GM19395 (cell line): ENCODE results near the gene TACC2.
"Not testable (repeated sequence)": the region's sequence is repeated elsewhere in the genome, so short reads cannot be mapped to it uniquely, and the experiment has no call there.

Experiments
- ATAC-seq: cut with Tn5 transposase; IDR thresholded peaks from one replicate; pipeline ENCODE4 v1.9.1; 2021; ENCODE audit warnings: mild to moderate bottlenecking, moderate library complexity; ENCODE audit not compliant: unreplicated experiment

The TACC2 gene, protein sequence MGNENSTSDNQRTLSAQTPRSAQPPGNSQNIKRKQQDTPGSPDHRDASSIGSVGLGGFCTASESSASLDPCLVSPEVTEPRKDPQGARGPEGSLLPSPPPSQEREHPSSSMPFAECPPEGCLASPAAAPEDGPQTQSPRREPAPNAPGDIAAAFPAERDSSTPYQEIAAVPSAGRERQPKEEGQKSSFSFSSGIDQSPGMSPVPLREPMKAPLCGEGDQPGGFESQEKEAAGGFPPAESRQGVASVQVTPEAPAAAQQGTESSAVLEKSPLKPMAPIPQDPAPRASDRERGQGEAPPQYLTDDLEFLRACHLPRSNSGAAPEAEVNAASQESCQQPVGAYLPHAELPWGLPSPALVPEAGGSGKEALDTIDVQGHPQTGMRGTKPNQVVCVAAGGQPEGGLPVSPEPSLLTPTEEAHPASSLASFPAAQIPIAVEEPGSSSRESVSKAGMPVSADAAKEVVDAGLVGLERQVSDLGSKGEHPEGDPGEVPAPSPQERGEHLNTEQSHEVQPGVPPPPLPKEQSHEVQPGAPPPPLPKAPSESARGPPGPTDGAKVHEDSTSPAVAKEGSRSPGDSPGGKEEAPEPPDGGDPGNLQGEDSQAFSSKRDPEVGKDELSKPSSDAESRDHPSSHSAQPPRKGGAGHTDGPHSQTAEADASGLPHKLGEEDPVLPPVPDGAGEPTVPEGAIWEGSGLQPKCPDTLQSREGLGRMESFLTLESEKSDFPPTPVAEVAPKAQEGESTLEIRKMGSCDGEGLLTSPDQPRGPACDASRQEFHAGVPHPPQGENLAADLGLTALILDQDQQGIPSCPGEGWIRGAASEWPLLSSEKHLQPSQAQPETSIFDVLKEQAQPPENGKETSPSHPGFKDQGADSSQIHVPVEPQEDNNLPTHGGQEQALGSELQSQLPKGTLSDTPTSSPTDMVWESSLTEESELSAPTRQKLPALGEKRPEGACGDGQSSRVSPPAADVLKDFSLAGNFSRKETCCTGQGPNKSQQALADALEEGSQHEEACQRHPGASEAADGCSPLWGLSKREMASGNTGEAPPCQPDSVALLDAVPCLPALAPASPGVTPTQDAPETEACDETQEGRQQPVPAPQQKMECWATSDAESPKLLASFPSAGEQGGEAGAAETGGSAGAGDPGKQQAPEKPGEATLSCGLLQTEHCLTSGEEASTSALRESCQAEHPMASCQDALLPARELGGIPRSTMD (N-terminal part only)

DNA sequence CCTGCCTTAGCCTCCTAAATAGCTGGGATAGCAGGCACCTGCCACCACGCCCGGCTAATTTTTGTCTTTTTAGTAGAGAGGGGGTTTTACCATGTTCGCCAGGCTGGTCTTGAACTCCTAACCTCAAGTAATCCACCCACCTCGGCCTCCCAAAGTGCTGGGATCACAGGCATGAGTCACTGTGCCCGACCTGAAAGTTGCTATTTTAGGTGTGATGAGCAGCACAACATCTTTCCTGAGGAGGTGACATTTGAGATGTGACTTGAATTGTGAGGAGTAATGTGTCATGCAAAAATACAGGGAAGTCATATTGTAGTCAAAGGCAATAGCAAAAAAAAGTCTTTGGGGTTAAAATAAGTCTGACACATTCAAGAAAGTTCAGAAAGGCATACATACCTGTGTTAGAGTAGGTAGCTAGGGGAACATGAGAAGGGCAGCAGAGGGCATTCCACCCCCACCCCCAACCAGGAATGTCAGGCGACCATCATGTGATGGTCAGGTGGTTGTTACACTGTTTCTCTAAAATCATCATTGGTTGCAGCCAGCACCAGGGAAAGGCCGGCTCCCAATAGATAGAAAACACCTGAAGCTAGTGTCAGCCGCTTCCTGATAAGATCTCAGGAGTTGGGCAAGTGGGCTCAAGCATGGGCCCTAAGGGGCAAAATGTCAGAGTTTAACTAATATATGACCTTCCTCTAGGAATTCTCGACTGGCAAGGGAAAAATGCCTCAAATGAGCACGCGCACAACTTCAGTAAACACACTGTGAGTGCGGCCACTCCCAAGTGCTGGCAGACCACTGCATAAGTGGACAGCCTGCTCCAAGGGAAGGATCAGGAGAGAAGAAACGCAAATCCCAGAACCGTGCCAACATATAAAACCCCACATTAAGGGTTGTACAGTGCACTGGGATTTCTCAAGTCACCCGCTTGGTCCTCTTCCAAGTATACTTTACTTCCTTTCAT is at the start of gene TACC2:
TSS of gene TACC2 (plus strand) at position 803 of the 964 bp plus-strand sequence. CDS start 32,819 bp downstream, outside the sequence.
- no peak for ATAC-seq

DNA sequence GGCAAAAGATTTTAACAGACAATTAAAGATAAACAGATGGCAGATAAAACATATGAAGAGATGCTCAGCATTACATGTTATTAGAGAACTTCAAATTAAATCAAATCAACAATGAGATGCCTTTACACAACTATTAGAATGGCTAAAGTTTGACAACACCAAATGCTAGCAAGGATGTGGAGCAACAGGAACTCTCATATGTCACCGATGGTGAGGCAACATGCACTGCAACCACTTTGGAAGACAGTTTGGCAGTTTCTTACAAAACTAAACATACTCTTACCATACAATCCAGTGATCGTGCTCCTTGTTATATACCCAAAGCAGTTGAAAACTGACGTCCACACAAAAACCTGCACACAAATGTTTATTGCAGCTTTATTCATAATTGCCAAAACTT is 47.4 kb upstream of the TACC2 start:
- ATAC-seq: no peak

DNA sequence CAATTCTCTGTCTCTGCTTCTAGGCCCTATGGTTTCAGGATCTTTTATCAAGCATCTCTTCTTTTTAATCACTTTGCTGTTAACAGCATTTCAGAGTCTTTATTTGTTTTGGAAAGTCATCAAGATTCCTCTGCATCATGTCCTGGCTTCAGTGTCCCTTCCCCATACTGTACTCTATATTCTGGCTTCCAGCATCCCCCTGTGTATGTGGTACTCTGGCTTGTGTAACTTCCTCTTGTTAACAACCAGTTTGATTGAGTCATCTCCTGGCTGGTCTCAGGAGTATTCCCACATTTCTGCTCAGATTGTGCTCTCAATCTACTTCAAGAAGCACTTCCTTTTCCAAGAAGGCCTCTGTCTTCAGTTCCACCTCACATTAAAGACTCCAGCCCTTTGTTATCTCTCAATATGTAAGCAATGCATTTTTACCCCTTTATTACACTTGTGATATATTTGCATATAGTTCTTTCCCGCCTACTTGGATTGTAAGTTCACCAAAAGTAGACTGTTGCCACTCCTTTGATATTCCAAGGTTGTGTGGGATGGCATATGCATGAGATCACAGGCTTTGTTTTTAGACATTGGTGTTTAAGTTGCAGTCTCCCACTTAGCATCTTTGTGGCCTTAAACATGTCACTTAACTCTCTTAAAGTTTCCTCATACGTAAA is 46.1 kb upstream of the TACC2 start:
- ATAC-seq: no peak

DNA sequence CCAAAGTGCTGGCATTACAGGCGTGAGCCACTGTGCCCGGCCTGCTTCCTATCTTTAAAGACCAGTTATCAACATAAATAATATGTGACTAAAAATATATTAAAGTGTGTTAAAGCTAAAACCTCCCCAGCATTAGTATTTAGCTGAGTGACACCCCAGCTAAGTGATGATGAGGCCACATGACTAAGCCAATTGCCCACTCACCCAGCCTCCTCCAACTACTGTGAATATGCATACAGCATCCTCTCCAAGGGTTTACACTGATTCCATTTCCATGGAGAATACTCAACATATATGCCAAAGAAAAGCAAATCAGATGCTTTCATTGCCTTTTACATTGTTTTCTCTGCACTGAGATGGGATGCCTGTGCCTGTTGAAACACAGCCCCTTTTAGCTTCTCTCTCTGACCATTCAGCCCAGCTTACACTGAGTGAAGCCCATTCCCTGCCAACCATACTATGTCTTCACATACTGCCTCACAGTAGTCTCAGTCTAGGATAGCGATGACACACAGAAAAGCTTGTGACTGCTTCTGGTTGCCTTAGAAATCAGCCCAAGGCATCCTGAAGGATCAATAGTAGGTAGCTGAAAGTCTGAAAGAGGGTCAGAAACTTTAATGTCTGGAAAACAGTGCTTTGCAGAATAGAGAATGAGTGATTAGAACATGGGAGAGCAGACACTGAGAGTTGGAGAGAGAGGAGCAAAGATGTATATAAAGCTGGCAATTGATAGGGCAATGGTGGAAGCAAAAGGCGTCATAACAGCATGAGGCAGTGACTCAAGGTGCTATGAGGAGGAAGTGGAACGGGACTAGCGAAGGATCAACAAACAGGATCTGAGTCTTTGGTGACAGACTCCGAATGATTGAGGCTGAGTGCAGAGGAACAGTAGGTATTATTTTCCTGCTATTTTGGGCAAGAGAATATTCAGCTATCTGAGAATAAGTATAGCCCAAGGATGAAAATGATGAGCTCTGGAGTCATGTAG is 41.3 kb upstream of the TACC2 start:
- no peak for ATAC-seq

DNA sequence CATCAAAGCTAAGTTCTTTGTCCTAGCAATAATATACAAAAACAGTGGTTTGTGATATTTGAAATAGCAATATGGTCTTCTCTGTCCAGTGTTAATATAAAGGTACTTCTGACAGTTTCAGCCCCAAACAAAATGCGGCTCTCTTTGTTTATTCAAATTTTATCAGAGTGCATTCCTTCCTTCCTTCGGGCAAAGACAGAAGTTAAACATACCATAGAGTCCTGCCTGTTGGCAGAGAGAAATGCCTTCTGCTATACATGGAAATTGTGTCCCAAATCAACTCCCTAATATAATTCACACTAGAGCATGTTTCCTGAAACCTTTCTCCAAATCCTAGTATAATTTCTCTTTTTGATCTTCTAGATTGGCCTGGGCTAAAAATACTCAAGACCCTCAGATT is 39.9 kb upstream of the TACC2 start:
- no peak for ATAC-seq

DNA sequence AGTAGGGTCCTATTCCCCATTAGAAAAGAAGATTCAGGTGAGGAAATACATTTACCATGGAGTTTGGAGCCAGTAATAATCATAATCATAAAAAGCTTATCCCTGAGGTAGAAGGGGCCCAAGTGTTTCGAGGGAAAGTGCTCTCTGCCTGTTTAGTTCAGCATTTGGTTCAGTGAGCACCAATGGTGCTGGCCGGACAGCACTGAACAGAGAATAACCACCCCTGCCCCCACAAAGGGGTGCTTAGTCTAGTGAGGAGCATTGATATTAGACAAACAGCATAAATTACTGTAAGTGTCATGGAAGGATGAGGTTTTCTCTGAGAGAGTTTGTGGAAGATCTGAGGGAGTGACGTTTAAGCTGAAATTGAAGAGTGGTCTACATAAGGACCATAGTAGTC is 39.5 kb upstream of the TACC2 start:
- ATAC-seq: no peak

DNA sequence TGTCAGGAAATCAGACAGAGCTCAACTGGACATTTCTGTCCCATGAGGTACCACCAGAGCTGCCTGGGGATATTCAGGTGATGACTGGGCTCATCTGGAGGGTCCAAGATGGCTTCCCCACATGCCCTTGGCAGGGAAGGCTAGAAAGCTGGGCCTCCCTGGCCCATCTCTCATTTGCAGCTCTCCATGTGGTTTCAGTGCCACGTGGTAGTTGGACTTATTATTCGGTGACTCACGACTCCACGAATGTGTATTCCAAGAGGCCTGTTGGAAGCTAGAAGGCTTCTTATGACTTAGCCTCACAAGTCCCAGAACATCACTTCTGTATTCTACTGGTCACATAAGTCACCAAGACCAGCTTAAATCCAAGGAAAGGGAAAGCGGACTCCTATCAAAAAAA is 36.7 kb upstream of the TACC2 start:
- ATAC-seq: no peak

DNA sequence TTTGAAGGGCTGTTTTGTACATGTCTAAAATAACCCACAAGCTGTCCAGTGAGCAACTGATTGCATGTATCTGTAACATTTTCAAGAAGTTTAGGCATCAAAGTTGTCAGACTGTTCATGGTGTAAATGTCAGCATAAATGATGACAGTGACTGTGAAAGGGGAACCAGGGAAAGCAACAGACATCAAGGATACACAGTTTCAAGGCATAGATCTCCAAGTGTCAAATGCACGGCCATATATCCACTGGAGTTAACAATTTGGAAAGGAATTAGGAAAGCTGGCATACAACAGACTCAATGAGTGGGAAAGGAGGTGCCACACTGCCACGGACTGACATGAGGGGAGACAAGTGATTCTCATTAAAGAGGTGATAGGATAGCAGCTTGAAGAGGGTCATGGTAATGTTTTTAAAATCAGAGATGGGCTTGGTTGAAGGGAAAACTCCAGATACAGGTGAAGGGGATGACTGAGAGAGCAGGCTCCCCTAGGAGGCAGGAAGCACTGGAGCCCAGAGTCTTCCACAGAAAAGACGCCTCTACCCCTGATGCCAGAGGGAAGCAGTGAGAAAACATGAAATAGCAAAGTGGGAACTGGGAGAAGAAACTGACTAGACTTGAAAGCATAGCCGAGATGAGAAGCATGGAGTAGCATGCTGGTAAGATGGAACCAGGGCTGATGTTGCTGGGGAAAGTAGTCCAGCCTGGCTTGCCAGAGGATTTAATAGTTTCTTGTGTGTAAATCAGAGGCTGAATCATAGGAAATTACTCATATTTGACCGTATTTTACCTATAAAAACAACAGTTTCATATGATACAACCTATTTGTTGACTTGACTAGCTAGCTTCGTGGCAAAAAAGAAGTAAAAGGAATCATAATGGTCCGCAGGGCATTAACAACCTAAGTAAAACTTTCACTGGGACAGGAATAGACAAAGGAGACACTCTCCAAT is 32.6 kb upstream of the TACC2 start:
- no peak for ATAC-seq

DNA sequence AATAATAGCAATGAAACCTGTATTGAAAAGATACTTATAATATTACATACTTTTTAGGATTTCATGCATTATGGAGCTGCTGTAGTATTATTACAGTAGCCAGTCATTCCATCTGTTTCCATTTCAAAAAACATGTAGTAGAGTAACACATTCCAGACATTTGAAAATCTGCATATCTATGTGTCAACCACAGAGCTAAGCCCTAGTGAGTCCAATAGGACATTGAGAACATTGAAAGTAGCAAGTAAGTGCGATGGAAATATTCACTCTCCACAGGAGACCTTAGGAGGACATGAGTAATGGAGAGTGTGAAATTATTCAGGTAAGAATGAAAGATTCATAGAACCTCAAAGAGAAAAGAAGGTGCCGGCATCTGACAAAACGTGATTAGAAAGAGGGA is 29.3 kb upstream of the TACC2 start:
- no peak for ATAC-seq

DNA sequence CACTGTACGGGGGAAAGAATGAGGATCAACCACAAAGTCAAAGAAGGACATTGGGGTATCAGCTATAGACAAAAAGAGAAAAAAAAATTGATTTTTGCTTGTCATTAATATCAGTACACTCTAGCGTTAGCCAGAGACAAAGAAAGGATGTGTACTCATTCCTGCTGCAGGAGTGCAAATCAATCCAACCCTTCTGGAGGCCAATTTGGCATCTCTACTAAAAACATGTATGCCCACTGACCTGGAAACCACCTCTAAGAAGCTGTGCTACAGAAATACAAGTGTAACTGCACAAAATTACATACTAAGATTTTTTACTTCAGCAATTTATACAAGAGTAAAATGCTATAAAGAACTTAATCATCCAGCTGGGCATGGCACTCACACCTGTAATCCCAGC is 27.5 kb upstream of the TACC2 start:
- ATAC-seq: no peak

DNA sequence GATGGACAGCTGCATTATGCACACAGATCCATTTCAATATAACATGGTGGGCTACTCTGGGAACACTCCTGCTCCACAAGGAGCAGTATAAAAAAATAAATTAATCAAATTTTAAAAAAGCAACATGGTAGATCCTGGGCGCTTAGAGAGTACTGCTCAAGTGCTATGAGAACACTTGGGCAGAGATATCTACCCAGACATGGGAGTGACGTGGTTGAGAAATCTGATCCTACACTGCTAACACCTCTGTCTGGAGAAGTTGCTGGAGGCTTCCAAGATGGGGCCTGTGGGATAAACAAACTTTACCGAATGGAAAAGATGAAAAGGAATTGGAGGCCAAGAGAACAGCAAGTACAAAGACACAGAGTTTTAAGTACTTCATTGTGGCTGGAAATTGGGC is 23.0 kb upstream of the TACC2 start:
- ATAC-seq: no peak

DNA sequence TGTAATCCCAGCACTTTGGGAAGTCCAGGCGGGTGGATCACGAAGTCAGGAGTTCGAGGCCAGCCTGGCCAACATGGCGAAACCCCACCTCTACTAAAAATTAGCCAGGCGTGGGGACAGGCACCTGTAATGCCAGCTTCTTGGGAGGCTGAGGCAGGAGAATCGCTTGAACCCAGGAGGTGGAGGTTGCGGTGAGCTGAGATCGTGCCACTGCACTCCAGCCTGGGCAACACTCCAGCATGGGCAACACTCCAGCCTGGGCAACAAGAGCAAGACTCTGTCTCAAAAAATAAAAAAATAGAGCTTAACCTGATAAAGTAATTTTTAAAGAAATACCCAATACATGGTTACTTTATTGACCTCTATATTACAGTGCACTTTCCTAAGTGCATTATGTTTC is 19.9 kb upstream of the TACC2 start:
- not testable (repeated sequence) for ATAC-seq

DNA sequence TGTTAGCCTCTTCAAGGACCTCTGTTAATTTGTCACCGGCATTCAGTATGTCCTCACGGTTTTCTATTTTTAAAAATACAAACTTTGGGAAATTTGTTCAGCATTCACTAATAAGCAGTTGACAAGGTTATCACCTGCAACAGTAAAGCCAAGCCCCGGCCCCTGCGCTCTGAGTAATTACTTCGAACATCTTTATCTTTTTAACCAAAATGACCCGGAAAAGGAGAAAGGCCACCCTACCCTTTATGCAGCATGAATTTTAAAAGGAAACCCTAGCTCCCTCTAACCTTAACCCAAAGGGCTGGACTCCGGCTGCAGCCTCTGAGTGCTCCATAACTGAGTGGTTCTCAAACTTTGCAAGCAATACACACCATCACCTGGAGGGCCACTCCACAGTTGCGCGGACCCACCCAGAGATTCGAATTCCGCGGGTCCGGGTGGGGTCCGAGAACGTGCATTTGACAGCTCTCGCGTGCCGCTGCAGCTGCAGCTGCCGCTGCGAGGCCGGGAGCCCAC is 14.9 kb upstream of the TACC2 start:
- ATAC-seq: peak; percentile 37

DNA sequence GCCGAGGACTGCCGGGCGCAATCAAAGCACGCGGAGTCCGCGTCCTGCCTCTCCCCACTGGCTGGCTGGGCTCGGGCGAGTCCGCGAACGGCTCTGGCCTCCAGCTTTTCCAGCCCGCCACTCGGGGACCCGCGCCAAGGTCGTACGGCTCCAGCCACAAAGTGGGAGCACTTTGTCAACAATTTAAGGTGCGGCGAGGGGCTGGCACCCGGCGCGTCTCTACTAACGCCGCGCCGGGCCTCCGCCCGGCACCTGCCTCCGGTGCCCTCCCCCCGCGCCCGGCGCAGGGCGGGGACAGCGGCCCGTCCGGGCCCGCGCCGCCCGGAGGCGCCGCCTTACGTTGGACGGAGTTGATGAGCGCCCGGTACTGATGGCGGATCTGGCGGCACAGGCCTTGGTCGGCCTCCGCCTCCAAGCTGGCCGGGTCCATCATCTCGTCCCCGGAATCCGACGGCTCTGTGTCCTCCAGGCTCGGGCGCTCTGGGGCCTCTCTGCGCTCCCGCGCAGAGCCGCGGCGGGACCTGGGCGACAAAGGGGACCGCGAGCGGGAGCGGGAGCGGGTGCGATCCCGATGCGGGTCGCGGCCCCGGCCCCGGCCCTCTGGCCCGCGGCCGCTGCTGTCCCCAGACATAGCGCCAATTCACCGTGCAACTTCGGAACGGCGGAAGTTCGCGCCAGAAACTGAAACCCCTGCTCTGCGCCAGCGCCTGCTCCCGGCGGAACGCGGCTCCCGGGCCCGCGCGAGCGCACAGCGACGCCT is 14.2 kb upstream of the TACC2 start, which contains the start of gene NSMCE4A:
TSS of gene NSMCE4A (minus strand) at position 683 of the 760 bp plus-strand sequence. CDS start at position 631, 52 bp downstream.
- ATAC-seq: peak; percentile 86

DNA sequence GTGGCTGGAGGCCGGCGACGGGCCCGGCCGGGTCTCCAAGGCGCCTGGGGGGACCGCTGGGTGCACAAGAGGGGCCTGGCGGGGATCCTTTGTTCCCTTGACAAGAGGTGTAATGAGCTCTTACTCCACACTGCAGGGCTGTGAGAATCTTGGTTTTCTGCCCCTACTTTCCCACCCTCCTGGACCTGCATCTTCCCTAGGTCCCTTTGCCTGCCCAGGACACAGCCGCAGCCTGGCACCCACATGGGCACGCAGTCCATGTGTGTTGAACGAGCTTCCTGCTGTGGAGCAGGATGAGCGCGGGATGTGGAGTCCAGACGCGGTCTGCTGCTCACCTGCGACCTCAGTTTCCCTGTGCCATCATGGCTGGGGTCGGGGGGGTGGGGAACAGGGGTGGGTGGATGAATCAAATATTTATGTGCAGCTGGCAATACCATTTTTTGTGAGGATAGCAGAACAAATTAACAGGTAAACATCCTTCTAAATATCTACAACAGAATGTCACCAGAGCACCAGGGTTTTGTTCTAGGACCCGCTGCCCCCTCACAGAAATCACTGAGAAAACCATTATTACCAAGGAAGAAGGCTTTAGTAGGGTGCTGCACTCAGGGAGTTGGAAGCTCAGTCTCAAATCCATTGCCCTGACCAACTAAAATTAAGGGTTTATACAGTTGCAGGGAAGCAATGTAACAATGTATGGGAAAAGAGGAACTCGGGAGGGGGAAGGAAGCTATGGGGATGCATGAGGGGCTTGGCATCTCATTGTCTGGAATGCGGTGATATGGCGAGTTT is 13.5 kb upstream of the TACC2 start:
- peak; percentile 25 for ATAC-seq
